ENCODE results near the gene ADPGK. TPM values are rescaled to one million over a fixed set of nuclear protein-coding genes. Genes with fewer than 3 reads are reported as not detected.

The ADPGK gene
- total RNA-seq, 1 experiment from 2014 or later, result 54.8 TPM

DNA sequence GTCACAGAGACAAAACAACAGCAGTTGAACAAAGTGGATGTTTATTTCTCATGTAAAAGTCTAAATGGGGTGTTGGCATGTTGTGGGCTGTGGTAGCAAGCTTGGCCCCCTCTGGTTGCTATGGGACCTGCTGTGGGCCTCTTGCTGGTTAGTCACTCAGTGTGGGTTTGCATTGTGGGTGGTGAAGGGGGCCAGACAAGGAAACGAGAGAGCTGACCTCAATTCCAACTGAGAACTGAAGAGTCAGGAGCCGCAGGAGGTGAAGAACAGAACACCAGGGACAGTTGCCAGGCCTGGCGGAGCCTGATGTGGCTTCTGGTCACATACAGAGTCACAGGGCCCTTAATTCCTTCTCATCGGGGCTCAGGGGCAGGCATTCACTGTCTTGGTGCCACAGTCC lies 1.9 kb upstream of the ADPGK start:
- H3K27me3 Mint-ChIP-seq (ENCODE audit: low read depth), result peaks cover 6% of the 10 kb centered on the region
- no peak overlapping the region for H3K4me3 Mint-ChIP-seq
- no peak overlapping the region for H2BK120ac ChIP-seq (ENCODE audit: low read depth, low read length, poor library complexity, severe bottlenecking)
- no peaks in the 10 kb centered on the region for H3K9me3 Mint-ChIP-seq
- H4K20me1 ChIP-seq (ENCODE audit: control insufficient read depth, insufficient read depth, insufficient read length), result no peaks in the 10 kb centered on the region
- H3K4me2 ChIP-seq (ENCODE audit: insufficient read depth, insufficient read length, low read length), result no peak overlapping the region
- WGBS (ENCODE audit: extremely low coverage, insufficient read length, low lambda C conversion rate), result no CpG with 5 or more reads among the region's 4 CpGs
- peaks cover 2% of the 10 kb centered on the region for H3K79me1 ChIP-seq (ENCODE audit: insufficient read depth, low read depth, low read length, poor library complexity, severe bottlenecking)
- H4K5ac ChIP-seq (ENCODE audit: insufficient read length, low read depth, low read length), result no peak overlapping the region
- TF ChIP-seq, protein P1, sequence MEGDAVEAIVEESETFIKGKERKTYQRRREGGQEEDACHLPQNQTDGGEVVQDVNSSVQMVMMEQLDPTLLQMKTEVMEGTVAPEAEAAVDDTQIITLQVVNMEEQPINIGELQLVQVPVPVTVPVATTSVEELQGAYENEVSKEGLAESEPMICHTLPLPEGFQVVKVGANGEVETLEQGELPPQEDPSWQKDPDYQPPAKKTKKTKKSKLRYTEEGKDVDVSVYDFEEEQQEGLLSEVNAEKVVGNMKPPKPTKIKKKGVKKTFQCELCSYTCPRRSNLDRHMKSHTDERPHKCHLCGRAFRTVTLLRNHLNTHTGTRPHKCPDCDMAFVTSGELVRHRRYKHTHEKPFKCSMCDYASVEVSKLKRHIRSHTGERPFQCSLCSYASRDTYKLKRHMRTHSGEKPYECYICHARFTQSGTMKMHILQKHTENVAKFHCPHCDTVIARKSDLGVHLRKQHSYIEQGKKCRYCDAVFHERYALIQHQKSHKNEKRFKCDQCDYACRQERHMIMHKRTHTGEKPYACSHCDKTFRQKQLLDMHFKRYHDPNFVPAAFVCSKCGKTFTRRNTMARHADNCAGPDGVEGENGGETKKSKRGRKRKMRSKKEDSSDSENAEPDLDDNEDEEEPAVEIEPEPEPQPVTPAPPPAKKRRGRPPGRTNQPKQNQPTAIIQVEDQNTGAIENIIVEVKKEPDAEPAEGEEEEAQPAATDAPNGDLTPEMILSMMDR (conservative IDR thresholded peaks at IDR 0.05), result no peak
- no peak overlapping the region for H3K4ac ChIP-seq (ENCODE audit: low read depth, low read length)
- no peak overlapping the region for H3K18ac ChIP-seq (ENCODE audit: insufficient read length, low read depth, low read length)
- DNase-seq, result no peak
- no peak overlapping the region for H4K8ac ChIP-seq (replicated peaks; ENCODE audit: insufficient read length, low read depth, low read length)
- H3K79me2 ChIP-seq (ENCODE audit: insufficient read depth, low read length), result peaks cover 15% of the 10 kb centered on the region; the same call in 1 of the 2 replicates
- H3K4me1 Mint-ChIP-seq, result peaks cover 20 to 22% of the 10 kb centered on the region in 2 experiments
- peaks cover 3% of the 10 kb centered on the region for H3K23me2 ChIP-seq (ENCODE audit: insufficient read length, low read depth, low read length, poor library complexity, severe bottlenecking)
- no peak overlapping the region for H3K56ac ChIP-seq (ENCODE audit: insufficient read length, low read depth, low read length)
- H3T11ph ChIP-seq (ENCODE audit: low read length), result no peak overlapping the region
- no peak overlapping the region for H3K23ac ChIP-seq (ENCODE audit: insufficient read length, low read depth, low read length)
- H2AFZ ChIP-seq (ENCODE audit: low read length), result no peak overlapping the region
- H3K27ac ChIP-seq (ENCODE audit: insufficient read length, low read depth, low read length), result no peak overlapping the region
- H3K14ac ChIP-seq (ENCODE audit: insufficient read depth, low read length), result no peak overlapping the region
- H2BK20ac ChIP-seq (ENCODE audit: low read depth, low read length, poor library complexity, severe bottlenecking), result no peak overlapping the region
- no peak overlapping the region for H4K91ac ChIP-seq (ENCODE audit: insufficient read length, low read depth, low read length)
- no peak overlapping the region for H2AK5ac ChIP-seq (ENCODE audit: insufficient read length, low read length)
- no peak overlapping the region for H2BK5ac ChIP-seq (ENCODE audit: insufficient read length, low read length)
- H3K36me3 Mint-ChIP-seq (ENCODE audit: insufficient read depth in 1 of 3, low read depth in 3 of 3), result peaks cover 0 to 4% (median 4%) of the 10 kb centered on the region in 3 experiments; a peak in 3 of 7 replicates
- H3K9ac ChIP-seq (ENCODE audit: extremely low read depth, insufficient read length, low read length), result no peak overlapping the region
- H3K27ac Mint-ChIP-seq, result no peak overlapping the region
- no peaks in the 10 kb centered on the region for H3K9me3 ChIP-seq (ENCODE audit: control insufficient read depth, low read depth, low read length)
- H3K4me1 ChIP-seq (ENCODE audit: insufficient read depth, low read length), result peaks cover 9% of the 10 kb centered on the region; the same call in 1 of the 2 replicates
- H2BK12ac ChIP-seq (ENCODE audit: insufficient read length, low read depth, low read length), result no peak overlapping the region
- H2BK15ac ChIP-seq (ENCODE audit: low read depth, low read length), result no peak overlapping the region
- H3K27me3 ChIP-seq (ENCODE audit: insufficient read depth, low read length), result no peaks in the 10 kb centered on the region
